Measurements from ENCODE around the gene FDXR. TPM values are rescaled to one million over a fixed set of nuclear protein-coding genes. Genes with fewer than 3 reads are reported as not detected.

Gene FDXR
- total and polyA plus RNA-seq, 2 of the 8 experiments (the other 6 are each of a cell fraction or from before 2014, with no cell fraction given), result 24.2 to 31.4 TPM

- peak; percentile 79 for TF ChIP-seq EZH2 (IDR thresholded peaks at IDR 0.05; ENCODE audit: low read depth, low read length, severe bottlenecking)
- no peak for TF ChIP-seq GABPA (IDR thresholded peaks at IDR 0.05; ENCODE audit: borderline replicate concordance, insufficient read depth, low read length)
- no peak for TF ChIP-seq CHD2 (IDR thresholded peaks at IDR 0.05; ENCODE audit: low read length)
- TF ChIP-seq TBP (IDR thresholded peaks at IDR 0.05; ENCODE audit: low read depth, low read length), result no peak
- TF ChIP-seq SIRT6 (IDR thresholded peaks at IDR 0.05; ENCODE audit: low read length), result no peak
- no peak for TF ChIP-seq PHF8 (conservative IDR thresholded peaks at IDR 0.05; ENCODE audit: low read depth, low read length)
- TF ChIP-seq E2F6 (IDR thresholded peaks at IDR 0.05), result no peak
- no peak for TF ChIP-seq USF2 (IDR thresholded peaks at IDR 0.05; ENCODE audit: low read length)
- peak; percentile 96 for TF ChIP-seq KDM4A (IDR thresholded peaks at IDR 0.05; ENCODE audit: low read depth, low read length, severe bottlenecking)
- TF ChIP-seq TAF7 (optimal IDR thresholded peaks at IDR 0.05; ENCODE audit: borderline replicate concordance, low read depth, low read length), result no peak
Observed at GRCh38 chr17:74892974-74893911, 20.4 kb upstream of the FDXR start, which contains the start of gene FADS6 (continued).

Measured in H1 (cell line).